HL-60/S4 treated with retinoic acid at 250 ng/mL for 4 days and 3 days (cell line): ENCODE results near the gene LTB4R.

Experiments used
- in situ Hi-C: fragments of 300-500 bp; cut with MboI; formaldehyde crosslinking; loops from 2 replicates; pipeline ENCODE4 v1.7.0; 2022; ENCODE audit warnings: low sequenced_read_pairs

Gene LTB4R

DNA sequence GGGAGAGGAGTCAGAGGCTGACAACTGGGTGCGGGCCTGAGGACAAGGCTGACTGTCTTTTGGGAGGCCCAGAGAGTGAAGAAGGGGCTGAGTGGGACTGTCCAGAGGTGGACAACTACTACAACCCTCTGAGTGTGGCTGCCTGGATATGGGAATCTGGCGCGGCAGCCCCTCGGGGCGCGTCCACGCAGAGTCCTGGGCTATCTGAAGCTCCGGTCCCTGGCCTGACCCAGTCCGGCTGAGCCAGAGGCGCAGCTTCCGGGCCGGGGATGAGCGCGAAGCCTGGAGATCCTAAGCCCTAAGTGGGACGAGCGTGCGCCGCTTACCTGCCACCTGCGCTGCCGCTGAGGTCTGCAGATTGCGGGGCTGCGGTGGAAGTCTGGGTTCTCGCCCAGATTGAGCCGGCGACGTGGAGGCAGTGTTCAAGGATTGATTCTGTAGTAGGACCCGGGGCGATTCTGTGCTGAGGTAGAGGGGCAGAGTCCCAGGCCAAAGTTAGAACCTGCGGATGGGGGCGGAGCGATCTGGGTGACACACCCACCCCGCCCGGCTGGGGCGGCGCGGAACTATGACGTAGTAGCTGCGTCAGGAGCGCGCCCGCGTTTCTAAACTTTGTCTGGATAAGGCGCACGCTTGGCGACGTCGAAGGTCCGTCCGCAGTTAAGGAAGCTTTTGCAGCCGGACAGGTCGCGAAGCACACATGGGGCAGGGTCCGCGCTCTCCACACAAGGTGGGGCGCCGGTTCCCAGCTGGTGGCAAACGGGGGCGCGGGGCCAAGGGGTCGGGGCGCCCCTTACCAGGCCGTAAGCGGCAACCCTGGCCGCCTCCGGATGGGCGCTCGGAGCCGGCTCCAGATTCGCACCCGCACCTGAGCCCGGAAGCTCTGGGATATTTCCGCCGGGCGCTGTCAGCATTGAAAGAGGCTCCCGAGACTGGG is 11.8 kb upstream of the LTB4R start, which contains the start of the genes DHRS1 and NOP9:
Gene DHRS1, minus strand, starts transcription at position 526 of the 937 bp plus-strand sequence. CDS start 674 bp downstream, outside the sequence.
Gene NOP9, plus strand, starts transcription at position 596 of the 937 bp plus-strand sequence. Its CDS starts 105 bp downstream, at position 701.
- in situ Hi-C loops = loop anchor here (5.0 kb wide), 1 partner anchor 57 kb away; the partner anchor contains the start of gene TINF2

DNA sequence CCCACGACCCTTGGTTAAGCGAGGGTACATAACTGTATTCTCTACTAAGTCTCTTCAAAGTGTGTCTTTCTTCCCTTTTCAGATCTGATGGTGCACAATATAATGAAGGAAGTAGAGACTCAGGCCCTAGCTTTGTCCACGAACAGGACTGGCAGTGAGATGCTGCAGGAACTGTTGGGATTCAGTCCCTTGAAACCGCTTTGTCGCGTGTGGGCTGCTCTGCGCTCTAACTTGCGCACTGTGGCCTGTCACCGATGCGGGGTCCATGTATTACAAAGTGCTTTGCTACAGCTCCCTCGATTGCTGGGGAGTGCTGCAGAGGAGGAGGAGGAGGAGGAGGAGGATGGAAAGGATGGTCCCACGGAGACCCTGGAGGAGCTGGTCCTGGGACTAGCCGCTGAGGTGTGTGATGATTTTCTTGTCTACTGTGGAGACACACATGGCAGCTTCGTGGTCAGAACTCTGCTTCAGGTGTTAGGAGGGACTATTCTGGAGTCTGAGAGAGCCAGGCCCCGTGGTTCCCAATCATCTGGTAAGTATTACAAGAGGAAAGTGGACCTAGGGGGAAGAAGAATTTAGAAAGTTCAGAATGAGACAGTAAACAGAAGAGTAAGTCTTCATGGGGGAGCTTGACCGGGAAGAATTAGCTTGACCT is 10.8 kb upstream of the LTB4R start:
- in situ Hi-C loops = no loop called here

DNA sequence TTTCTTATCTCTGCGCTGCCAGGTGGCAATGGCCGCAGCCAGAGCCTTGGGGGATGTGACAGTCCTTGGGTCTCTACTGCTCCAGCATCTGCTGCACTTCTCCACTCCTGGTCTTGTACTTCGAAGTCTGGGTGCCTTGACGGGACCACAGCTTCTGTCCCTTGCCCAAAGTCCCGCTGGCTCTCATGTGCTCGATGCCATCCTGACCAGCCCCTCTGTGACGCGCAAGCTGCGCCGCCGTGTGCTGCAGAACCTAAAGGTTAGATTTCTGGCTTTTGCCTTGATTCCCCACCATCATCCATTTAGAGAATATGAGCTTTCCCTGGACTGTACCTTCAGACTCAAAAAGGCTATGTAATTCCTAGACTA is 7.3 kb upstream of the LTB4R start:
- in situ Hi-C loops = no loop called here

DNA sequence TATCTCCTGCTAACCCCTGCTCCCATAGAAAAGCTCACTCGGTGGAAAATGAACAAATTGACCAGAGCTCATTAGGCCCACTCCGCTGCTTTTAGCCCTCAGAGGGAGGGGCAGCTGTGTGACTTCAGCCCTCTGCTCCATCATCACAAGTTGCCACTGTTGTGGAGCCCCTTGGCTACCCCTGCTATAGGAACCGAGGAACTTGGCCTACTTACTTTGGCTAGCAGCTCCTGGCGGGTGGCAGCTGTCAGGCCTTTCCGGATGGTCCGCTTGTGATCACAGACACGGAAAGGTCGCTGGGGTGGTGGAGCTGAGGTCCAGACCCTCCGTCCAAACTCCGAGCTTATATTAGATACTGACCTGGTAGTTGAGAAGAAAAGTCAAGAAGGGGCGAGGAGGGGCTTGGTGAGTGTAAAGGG is 4.1 kb upstream of the LTB4R start:
- in situ Hi-C loops = no loop called here

DNA sequence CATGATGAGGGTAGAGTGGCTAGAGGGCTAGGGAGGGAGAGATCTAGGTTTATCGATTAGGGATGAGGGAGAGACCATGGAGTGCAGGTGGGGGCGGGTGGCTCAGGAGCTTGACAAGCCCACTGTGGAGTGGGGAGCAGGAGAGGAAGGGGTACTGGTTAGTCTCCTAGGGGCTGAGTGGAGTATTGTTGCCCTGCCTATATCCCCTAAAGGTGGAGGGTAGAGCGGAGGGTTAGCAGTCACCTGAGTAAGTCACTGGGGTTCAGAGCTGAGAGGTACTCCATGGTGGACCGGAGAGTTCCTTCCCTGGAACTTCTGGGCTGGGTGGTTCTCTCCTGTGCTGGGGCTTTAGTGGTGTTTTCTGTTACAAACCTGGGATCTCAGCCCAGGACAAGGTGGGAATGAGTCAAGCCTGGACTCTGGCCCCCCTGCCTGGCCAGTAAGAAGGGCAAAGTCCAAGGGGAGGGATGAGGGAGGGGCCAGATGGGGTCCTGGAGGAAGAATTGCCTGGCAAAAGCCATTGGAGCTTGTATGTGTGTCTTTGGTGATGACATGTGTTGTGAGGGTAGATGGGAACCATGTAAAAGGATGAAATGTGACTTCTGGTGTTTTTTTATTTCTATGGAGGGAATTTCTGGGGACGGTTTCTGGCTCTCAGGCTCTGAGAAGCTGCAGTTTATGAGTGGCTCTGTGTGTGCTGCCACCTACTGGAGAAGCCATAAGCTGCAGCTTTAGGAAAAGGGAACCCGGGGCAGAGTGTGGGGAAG is 3.5 kb upstream of the LTB4R start, which contains the start of gene CIDEB:
Gene CIDEB, minus strand, starts transcription at position 403 of the 767 bp plus-strand sequence. Its CDS starts 119 bp downstream, at position 284.
- in situ Hi-C loops = no loop called here

DNA sequence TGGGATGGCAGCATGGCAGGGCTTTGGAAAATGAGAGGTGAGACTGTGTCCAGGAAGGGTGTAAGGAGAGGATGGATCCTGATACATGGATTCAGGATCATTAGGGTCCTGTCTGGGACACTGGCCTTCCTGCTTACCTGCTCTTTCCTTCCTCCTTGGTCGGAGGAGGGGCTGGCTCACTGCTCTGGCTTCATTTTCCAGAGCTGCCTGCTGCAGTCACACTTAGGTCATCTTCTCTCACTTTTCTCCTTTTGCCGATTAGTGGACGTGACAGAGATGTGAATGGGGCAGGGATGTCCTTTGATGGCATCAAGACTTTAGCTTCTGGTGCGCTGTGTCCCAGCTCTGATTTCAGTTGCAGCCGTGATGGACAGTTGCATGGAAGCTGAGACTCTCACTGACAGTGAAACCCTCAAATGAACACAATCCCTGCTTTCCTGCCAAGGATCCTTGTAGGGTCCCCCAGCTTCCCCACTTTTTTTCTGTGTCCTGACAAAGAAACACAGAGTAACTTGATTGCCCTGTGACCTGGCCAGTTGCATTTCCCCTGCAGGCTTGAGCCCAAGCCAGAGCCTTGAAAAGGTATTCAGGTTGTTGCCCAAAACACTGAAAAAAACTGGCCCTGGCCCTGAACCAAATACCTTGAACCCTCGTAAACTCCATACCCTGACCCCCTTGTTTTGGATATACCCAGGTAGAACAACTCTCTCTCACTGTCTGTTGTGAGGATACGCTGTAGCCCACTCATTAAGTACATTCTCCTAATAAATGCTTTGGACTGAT is 2.8 kb upstream of the LTB4R start:
- in situ Hi-C loops = no loop called here

DNA sequence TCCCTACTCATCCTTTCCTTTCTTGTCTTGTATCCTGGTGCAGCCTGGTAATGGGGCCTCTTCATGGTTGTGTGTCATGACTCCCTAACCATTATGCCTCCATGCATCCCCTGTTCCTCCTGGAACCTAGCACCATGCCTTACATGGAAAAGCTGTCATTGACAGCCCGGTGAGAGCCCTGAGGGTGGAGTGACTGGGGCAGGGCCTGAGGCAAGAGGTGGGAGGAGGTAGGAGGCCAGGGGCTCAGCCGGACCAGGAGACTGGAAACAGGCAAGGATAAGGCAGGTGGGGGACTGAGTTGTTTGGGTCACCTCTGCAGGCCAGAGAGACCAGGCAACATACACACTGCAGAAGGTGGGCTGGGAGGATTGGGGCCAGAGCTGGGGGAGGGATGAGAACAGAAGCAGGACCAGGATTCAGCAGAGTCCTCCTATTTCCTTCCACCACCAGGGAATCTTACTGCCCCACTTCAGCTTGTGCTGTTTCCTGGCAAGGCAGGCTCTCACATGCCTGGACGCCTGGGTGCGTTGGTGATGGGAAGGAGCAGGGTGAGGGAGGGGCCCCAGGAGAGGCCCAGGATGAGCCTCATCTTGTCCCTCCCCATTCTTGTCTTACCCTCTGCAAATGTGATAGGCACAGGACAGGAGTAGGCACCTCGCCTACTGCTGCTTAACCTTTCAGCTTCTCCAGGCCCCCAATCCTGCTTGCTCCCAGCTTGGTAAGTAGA is 1.6 kb upstream of the LTB4R start, which contains the start of gene LTB4R2:
Gene LTB4R2, plus strand, starts transcription at position 603 of the 727 bp plus-strand sequence. CDS start 525 bp downstream, outside the sequence.
- in situ Hi-C loops = no loop called here

DNA sequence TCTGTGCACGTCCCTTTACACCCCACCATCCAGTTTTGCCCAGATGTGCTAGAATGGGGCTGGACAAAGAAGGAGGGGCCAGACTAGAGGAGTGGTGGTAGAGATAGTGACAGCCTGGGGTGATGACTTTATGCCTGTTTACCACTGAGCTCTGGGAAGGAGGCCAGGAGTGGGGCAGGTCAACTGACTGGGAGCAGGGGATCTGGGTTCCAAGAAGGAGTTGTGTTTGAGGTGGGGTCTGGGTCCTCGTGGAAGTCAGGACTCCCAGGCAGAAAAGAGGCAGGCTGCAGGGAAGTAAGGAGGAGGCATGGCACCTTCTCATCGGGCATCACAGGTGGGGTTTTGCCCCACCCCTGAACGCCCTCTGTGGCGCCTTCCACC is 1.0 kb upstream of the LTB4R start:
- in situ Hi-C loops = no loop called here

DNA sequence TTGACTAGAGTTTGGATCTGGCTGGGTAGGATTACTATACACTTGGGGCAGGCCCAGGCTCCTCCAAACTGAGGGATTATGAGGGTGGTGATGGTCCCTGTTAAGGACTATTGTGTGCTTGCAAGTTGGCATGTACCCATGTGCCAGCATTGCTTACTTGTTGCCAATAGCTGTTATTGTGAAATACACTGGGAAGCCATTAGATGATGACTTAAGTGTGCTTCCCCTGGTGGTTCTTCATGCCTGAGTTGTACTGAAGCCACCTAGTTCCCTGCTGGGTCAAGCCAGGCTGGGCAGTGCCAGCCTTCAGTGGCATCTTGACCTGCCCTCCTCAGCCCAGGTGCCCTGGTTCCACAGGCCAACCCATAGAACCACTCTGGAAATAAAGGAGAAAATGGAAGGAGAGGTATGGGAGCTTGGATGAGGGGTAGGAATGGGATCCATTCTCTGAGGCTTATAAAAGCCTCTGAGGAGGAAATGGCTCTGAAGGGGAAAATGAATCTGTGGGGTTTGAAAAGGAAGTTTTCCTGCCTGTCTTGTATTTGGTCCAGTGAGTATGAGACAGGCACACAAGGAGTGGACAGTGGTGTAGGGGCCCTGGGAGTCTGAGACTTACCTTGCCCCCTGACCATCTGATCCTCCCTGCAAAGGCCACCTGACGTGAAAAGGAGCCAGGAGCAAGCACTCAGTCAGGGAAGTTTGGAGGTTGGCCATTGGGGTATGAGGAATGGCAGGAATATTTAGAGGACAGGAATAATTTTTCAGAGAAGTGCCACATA is 724 bp downstream of the LTB4R start:
- in situ Hi-C loops = no loop called here

DNA sequence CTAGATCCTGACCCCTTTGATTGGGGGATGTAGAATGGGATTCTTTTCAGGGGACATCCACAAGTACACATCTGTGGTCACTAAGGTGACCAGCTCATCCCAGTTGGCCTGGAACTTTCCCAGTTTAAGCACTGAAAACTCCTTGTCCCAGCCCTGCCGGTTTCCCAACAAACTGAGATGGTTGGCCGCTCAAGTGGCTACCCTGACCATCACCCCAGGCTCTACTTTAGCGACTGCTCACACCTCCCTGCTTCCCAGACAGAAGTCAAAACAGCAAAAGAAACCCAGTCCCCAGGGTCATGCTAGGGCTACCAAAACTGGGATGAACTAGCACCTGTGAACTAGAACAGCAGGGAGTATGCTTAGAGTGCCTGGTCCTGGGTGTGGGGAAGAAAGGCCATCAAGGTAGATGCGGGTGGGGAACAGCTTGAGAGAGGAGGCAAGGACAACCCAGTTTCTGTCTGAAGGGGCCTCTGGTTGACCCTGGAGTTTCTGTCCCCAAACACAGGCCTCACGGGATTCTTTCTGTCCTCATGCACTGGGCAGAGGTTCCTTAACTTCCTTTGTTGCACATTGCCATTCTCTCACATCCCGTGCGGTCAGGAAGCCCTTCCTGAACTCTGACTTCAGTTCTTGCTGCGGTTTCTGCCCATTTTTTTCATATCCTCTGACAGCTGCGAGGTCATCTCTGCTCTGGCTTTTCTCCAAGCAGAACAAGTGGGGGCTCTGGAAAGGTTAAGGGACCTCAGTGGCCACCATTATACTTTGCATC is 1.6 kb downstream of the LTB4R start:
- in situ Hi-C loops = no loop called here

DNA sequence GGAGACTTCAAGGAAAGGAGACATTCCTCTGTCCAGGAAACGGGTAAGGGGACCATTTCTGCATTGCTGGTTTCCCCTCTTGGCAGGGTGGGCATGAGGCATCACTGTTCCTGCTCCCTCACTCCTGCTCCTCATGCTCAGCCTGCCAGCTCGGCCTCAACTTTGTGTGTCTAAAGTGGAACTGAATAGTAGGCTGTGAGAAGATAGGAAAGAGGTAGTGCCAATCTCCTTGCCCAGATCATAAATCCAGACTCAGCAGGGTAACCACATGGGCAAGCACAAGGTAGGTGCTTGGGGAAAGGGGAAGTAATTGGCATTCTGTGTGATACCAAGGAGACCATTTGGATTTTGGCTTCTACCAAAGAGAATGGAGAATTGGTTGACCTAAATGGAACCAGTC is 2.6 kb downstream of the LTB4R start:
- in situ Hi-C loops = no loop called here

DNA sequence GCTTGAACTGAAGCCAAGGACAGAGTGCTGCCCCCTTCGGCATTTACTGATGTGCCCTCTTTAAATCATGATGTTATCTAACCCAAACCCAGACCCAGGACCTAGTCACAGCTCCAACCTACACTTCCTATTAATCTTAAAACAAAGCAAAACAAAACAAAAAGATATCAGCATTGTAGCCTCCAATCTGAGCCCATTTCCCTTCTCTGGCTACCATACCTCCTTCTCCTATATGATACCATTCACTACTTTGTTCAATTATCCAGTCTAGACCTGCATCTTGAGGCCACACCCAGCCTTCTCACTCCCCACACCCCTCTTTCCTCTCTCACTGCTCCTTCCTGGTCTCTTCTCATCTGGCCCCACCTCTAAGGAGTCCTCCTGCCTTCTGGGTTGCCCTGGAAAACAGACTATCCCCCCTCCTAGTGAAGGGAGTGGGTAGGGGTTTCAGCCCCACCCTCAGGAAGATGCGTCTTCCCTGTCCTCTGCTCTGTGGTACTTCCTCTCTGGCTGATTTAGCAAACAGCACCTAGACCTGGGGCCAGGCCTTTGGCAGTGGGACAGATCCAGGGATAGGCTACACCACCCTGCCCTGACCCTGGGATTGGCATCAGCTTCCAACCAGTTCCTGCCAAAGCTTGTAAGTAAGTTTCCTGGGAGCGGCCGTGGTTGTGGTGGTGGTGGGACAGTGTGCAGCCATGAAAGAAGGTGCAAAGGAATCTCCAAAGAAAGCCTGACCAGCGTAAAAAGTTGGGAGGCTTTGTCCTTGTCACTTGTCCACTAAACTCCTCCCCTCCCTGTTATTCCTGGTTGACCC is 3.3 kb downstream of the LTB4R start:
- in situ Hi-C loops = no loop called here

DNA sequence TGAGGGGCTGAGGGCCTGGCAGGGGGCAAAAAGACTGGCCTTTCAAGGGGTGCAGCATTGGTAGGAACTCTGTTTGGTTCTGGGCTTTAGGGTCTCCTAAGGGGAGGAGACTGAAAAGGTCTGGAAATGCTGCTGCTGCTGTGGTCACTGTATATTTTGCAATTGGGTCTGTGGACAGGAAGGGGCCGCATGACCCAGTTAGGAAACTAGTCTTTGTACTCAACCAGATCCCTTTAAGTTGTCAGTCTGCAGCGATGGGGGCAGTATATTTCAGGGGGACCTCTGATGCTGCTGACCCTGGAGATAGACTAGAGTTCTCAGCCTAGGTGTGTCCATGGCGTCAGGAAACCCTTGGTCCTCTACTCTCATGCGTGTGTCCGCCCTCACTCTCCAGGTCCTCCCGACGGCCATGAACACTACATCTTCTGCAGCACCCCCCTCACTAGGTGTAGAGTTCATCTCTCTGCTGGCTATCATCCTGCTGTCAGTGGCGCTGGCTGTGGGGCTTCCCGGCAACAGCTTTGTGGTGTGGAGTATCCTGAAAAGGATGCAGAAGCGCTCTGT is 4.0 kb downstream of the LTB4R start:
- in situ Hi-C loops = no loop called here

DNA sequence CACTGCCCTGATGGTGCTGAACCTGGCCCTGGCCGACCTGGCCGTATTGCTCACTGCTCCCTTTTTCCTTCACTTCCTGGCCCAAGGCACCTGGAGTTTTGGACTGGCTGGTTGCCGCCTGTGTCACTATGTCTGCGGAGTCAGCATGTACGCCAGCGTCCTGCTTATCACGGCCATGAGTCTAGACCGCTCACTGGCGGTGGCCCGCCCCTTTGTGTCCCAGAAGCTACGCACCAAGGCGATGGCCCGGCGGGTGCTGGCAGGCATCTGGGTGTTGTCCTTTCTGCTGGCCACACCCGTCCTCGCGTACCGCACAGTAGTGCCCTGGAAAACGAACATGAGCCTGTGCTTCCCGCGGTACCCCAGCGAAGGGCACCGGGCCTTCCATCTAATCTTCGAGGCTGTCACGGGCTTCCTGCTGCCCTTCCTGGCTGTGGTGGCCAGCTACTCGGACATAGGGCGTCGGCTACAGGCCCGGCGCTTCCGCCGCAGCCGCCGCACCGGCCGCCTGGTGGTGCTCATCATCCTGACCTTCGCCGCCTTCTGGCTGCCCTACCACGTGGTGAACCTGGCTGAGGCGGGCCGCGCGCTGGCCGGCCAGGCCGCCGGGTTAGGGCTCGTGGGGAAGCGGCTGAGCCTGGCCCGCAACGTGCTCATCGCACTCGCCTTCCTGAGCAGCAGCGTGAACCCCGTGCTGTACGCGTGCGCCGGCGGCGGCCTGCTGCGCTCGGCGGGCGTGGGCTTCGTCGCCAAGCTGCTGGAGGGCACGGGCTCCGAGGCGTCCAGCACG is 4.7 kb downstream of the LTB4R start:
- in situ Hi-C loops = no loop called here

DNA sequence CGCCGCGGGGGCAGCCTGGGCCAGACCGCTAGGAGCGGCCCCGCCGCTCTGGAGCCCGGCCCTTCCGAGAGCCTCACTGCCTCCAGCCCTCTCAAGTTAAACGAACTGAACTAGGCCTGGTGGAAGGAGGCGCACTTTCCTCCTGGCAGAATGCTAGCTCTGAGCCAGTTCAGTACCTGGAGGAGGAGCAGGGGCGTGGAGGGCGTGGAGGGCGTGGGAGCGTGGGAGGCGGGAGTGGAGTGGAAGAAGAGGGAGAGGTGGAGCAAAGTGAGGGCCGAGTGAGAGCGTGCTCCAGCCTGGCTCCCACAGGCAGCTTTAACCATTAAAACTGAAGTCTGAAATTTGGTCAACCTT is 5.3 kb downstream of the LTB4R start:
- in situ Hi-C loops = no loop called here
